Measurements from ENCODE around the gene ATP7B. TPM values are rescaled to one million over a fixed set of nuclear protein-coding genes. Genes with fewer than 3 reads are reported as not detected.

ATP7B gene
- total RNA-seq, 4 donors from 2014 or later, result 17.6 to 32.9 (median 22.6) TPM

DNA sequence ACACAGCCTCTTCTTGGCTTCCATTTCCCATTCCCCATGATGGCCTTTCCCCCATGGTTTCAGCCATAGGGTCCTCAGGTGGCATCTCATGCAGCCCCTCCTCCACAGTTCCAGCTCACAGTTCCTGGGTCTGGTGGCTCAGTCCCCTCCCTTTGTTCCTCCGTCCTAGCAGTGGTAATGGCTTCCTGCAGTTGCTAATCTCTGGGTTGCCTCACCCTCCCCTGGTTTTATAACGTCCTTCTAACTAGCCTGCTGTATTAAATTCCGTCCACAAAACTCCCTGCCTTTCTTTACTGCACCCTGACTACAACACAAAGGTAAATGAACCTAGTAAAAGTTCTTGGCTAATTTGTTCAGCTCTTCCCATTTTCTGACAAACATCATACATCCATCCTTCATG lies 118.6 kb downstream of the ATP7B start:
- intact Hi-C loops (cut with DNase I; ENCODE audit: low total_unique reads), result no loop called here
- in situ Hi-C loops (cut with MboI; ENCODE audit: low pct_ligation_motif_present in 1 of 4, low pct_unique_long_range_greater_than_20kb in 1 of 4, low sequenced_read_pairs in 3 of 4), result loop anchor here in 1 of 4 donors (10.0 kb wide), 1 partner anchor 232 kb away; the partner anchor contains the start of gene NEK5
- no peak overlapping the region for H3K4me3 ChIP-seq
- no peaks in the 10 kb centered on the region for H3K36me3 ChIP-seq
- H3K4me1 ChIP-seq, result no peaks in the 10 kb centered on the region
- TF ChIP-seq EP300 (IDR thresholded peaks at IDR 0.05; ENCODE audit: low read depth) (no peak), POLR2A (IDR thresholded peaks at IDR 0.05) (no peak), POLR2AphosphoS5 (IDR thresholded peaks at IDR 0.05) (no peak)
- TF ChIP-seq, protein P1, sequence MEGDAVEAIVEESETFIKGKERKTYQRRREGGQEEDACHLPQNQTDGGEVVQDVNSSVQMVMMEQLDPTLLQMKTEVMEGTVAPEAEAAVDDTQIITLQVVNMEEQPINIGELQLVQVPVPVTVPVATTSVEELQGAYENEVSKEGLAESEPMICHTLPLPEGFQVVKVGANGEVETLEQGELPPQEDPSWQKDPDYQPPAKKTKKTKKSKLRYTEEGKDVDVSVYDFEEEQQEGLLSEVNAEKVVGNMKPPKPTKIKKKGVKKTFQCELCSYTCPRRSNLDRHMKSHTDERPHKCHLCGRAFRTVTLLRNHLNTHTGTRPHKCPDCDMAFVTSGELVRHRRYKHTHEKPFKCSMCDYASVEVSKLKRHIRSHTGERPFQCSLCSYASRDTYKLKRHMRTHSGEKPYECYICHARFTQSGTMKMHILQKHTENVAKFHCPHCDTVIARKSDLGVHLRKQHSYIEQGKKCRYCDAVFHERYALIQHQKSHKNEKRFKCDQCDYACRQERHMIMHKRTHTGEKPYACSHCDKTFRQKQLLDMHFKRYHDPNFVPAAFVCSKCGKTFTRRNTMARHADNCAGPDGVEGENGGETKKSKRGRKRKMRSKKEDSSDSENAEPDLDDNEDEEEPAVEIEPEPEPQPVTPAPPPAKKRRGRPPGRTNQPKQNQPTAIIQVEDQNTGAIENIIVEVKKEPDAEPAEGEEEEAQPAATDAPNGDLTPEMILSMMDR (IDR thresholded peaks at IDR 0.05), result no peak
- 33 to 49% methylated on average over 2 to 3 of the region's 3 CpGs for WGBS, 2 donors (ENCODE audit: low coverage in 1 of 2)
- no peaks in the 10 kb centered on the region for H3K27me3 ChIP-seq
- H3K27ac ChIP-seq, result no peak overlapping the region
- H3K9me3 ChIP-seq, result no peaks in the 10 kb centered on the region
- no peak for DNase-seq

GRCh38 chr13:51887468-51887867 lies 123.8 kb downstream of the ATP7B start:
- Histone ChIP-seq H3K36me3 (no peaks in the 10 kb centered on the region), H3K27ac (no peak overlapping the region), H3K9me3 (no peaks in the 10 kb centered on the region), H3K4me1 (no peaks in the 10 kb centered on the region), H3K27me3 (no peaks in the 10 kb centered on the region), H3K4me3 (no peak overlapping the region)
- no peak for TF ChIP-seq POLR2A (IDR thresholded peaks at IDR 0.05)
- TF ChIP-seq, protein P1 (IDR thresholded peaks at IDR 0.05), result no peak
- no peak for TF ChIP-seq POLR2AphosphoS5 (IDR thresholded peaks at IDR 0.05)
- TF ChIP-seq EP300 (IDR thresholded peaks at IDR 0.05; ENCODE audit: low read depth), result no peak
- intact Hi-C loops (cut with DNase I; ENCODE audit: low total_unique reads) (no loop called here), in situ Hi-C loops (cut with MboI; ENCODE audit: low pct_ligation_motif_present in 1 of 4, low pct_unique_long_range_greater_than_20kb in 1 of 4, low sequenced_read_pairs in 3 of 4) (no loop called here)
- WGBS, 2 donors (ENCODE audit: low coverage in 1 of 2), result 63 to 72% methylated on average over 2 of the region's 2 CpGs
- DNase-seq, result no peak

- Histone ChIP-seq H3K4me3 (no peak overlapping the region), H3K36me3 (no peaks in the 10 kb centered on the region), H3K4me1 (no peaks in the 10 kb centered on the region), H3K27ac (no peak overlapping the region), H3K9me3 (no peaks in the 10 kb centered on the region), H3K27me3 (no peaks in the 10 kb centered on the region)
- no peak for TF ChIP-seq POLR2A (IDR thresholded peaks at IDR 0.05)
- TF ChIP-seq EP300 (IDR thresholded peaks at IDR 0.05; ENCODE audit: low read depth), result no peak
- TF ChIP-seq, protein P1 (IDR thresholded peaks at IDR 0.05), result no peak
- no peak for TF ChIP-seq POLR2AphosphoS5 (IDR thresholded peaks at IDR 0.05)
- 87 to 100% methylated on average over 1 to 2 of the region's 2 CpGs for WGBS, 2 donors (ENCODE audit: low coverage in 1 of 2)
- in situ Hi-C loops (cut with MboI; ENCODE audit: low pct_ligation_motif_present in 1 of 4, low pct_unique_long_range_greater_than_20kb in 1 of 4, low sequenced_read_pairs in 3 of 4) (no loop called here), intact Hi-C loops (cut with DNase I; ENCODE audit: low total_unique reads) (no loop called here)
- DNase-seq, result no peak
Observed at GRCh38 chr13:51885651-51886050, 125.6 kb downstream of the ATP7B start.

DNA sequence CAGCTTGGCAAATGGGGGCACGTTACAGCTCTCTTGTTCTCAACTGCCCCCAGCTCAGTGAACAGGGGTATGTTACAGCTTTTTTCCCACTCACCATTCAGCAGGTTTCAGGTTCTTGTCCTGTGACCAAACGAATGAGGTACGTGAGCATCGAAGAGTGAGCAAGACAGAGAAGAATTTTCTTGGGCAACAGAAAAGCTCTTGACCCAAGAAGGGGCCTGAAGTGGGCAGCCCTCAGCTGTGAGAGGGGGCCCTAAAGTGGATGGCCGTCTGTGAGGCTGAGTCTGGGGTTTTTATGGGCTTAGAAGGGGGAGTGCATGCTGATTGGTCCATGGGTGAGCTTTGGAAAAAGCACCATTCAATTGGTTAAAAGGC lies 128.0 kb downstream of the ATP7B start:
- no peaks in the 10 kb centered on the region for H3K4me1 ChIP-seq
- no peak overlapping the region for H3K27ac ChIP-seq
- H3K4me3 ChIP-seq, result no peak overlapping the region
- no peak for DNase-seq
- intact Hi-C loops (cut with DNase I; ENCODE audit: low total_unique reads) (no loop called here), in situ Hi-C loops (cut with MboI; ENCODE audit: low pct_ligation_motif_present in 1 of 4, low pct_unique_long_range_greater_than_20kb in 1 of 4, low sequenced_read_pairs in 3 of 4) (no loop called here)
- H3K9me3 ChIP-seq, result no peaks in the 10 kb centered on the region
- 70 to 95% methylated on average over 3 to 5 of the region's 5 CpGs for WGBS, 2 donors (ENCODE audit: low coverage in 1 of 2)
- H3K36me3 ChIP-seq, result no peaks in the 10 kb centered on the region
- TF ChIP-seq, protein P1 (IDR thresholded peaks at IDR 0.05), result no peak
- no peak for TF ChIP-seq POLR2AphosphoS5 (IDR thresholded peaks at IDR 0.05)
- TF ChIP-seq POLR2A (IDR thresholded peaks at IDR 0.05), result no peak
- no peak for TF ChIP-seq EP300 (IDR thresholded peaks at IDR 0.05; ENCODE audit: low read depth)
- no peaks in the 10 kb centered on the region for H3K27me3 ChIP-seq

Other genes starting within 250 kb of the ATP7B start
- gene DHRS12, start 207.3 kb downstream of the ATP7B start, total RNA-seq, result 10 to 100 TPM in 3 of 4 donors, 1 to 10 TPM in 1; 5.2 to 17.8 (median 13.5) TPM
- not detected for gene TMEM272, start 166.3 kb downstream of the ATP7B start, total RNA-seq
- not detected for gene CCDC70, start 149.5 kb downstream of the ATP7B start, total RNA-seq
- gene ALG11, start 948 bp upstream of the ATP7B start, total RNA-seq, result 10 to 100 TPM in 3 of 4 donors, 1 to 10 TPM in 1; 9.0 to 30.6 (median 28.8) TPM
- 10 to 100 TPM in 2 of 4 donors, 1 to 10 TPM in 2; 5.2 to 20.0 (median 13.6) TPM for gene UTP14C, start 13.2 kb upstream of the ATP7B start, total RNA-seq
- under 1 TPM in 2 of 4 donors, not detected in 2; 0.14 to 0.48 TPM for gene NEK5, start 117.6 kb upstream of the ATP7B start, total RNA-seq
- gene NEK3, start 148.1 kb upstream of the ATP7B start, total RNA-seq, result 10 to 100 TPM; 20.9 to 52.1 (median 25.7) TPM

Data from transverse colon (tissue), 4 donors.